Retinal pigment epithelial cell (primary cell): ENCODE data around the gene TDP2.
A peak's percentile ranks its signal among the peaks of the same experiment; 100 is the strongest.

Experiments
- DNase-seq: peaks from one replicate; pipeline ENCODE4 v3.0.0-alpha.2; 2010; ENCODE audit warnings: low read depth
- H3K4me3 ChIP-seq: 2 replicates; pipeline ENCODE4 v1.5.1; 2011; ENCODE audit warnings: mild to moderate bottlenecking, low read length, control low read depth, moderate library complexity
- CTCF ChIP-seq: conservative IDR thresholded peaks from 2 replicates; pipeline ENCODE4 v1.5.1; 2011; ENCODE audit warnings: low read depth, low read length, control low read depth, inconsistent platforms

TDP2 gene, protein sequence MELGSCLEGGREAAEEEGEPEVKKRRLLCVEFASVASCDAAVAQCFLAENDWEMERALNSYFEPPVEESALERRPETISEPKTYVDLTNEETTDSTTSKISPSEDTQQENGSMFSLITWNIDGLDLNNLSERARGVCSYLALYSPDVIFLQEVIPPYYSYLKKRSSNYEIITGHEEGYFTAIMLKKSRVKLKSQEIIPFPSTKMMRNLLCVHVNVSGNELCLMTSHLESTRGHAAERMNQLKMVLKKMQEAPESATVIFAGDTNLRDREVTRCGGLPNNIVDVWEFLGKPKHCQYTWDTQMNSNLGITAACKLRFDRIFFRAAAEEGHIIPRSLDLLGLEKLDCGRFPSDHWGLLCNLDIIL

DNA sequence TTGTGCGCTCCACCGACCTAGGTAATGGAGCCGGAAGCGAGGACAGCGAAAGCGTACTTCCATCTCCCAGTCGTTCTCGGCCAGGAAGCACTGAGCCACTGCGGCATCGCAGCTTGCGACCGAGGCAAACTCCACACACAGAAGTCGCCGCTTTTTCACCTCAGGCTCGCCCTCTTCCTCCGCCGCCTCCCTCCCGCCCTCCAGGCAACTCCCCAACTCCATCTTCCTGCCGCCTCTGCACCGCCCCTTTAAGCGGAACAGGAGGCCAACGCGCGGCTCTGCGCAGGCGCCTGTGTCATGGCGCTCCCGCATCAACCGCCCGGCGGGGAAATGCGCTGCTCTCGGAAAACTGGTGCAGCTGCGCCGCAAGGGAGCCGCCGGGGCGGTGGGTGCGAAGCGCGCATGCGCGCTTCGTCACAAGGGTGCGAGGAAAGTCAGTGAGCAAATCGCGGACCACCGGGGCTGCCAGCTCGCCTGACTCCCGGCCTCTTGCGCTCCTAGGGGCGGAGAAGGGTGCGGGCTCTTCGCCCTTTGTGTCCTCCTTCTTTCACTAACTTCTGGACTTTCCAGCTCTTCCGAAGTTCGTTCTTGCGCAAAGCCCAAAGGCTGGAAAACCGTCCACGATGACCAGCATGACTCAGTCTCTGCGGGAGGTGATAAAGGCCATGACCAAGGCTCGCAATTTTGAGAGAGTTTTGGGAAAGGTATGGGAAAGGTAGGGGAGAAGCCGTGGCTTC lies at the start of gene TDP2, which contains the start of gene ACOT13:
TDP2 (minus strand) TSS at position 259 of the 737 bp plus-strand sequence; CDS start at position 222, 37 bp downstream.
ACOT13 (plus strand) TSS at position 437 of the 737 bp plus-strand sequence; CDS start at position 624, 187 bp downstream.
- H3K4me3 ChIP-seq = peak within 1 kb of the TSS; percentile 99
- peak; percentile 58 for TF ChIP-seq CTCF
- peak; percentile 88 for DNase-seq

DNA sequence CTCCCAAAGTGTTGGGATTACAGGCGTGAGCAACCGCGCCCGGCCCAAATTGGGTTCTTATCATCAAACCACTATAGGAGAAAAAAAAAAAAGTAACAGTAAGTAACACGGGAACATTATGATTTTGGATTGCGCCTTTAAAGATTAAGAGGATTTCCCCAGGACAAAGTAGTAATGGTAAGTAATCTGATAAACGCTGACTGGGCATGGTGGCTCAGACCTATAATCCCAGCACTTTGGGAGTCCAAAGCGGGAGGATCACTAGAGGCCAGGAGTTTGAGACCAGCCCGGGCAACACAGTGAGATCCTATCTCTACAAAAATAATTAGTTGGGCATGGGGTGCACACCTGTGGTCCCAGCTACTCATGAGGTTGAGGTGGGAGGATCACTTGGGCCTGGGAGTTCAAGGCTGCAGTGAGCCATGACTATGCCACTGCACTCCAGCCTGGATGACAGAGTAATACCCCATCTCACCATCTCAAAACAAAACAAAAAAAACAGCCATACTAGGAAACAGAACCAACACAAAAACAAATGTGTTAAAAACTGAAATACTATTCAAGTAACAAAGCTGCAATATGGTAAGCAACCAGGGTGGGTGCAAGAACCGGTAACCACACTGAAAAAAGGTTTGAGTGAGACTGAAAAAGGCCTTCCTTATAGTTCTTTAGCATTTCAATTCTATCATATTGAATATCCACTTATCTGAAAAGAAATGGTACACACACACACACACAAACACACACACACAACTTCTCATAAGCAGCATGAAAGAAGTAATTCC lies 44.0 kb upstream of the TDP2 start:
- TF ChIP-seq CTCF = no peak
- no peak for DNase-seq
- H3K4me3 ChIP-seq = no peak overlapping the region

DNA sequence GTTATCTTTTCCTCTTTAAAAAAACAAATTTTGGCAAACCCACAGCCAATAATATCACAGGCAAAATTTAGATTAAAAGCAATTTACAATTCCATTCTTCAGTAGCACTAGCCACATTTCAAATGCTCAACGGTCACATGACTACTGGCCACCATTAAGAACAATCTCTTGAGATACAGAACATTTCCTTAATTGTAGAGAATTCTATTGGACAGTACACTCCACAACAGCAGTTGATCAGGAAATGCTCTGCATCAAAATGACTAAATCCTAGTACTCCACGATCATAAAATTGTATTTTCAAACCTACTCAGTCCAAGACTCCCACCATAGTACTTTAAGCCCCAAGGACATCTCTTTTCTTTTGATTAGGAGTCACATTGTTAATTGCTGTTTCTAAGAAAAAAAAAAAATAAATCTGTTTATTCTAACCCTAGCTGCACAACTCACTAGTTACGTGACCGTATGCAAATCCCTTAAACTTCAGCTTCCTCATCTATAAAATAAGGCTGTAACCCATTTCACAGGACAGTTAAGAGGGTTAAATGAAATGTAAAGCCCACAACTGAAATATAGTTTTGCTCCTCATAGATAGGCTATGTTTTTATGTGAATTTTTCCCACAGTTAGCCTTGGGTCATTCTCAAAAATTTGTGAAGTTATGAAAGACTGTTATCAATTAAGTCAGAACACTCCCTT lies 42.5 kb upstream of the TDP2 start:
- DNase-seq = no peak
- no peak for TF ChIP-seq CTCF
- no peak overlapping the region for H3K4me3 ChIP-seq

DNA sequence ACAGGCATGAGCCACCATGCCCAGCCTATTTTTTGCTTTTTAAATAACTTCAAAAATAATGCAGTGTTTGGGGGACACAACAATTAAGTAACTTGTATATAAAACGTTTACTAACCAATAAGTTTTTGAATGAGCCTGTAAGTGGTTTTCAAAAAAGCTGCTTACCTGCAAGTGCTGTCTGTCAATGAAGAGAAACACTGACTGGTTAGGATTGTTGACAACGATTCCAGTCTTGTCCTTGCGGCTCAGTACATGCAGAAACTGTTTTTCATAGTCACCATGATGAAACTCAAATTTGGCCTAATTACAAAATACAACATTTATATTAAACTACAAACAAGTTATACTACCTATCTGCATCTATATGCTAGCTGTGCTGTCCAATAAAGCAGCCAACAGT lies 41.9 kb upstream of the TDP2 start:
- TF ChIP-seq CTCF = no peak
- H3K4me3 ChIP-seq = no peak overlapping the region
- no peak for DNase-seq

- no peak for TF ChIP-seq CTCF
- H3K4me3 ChIP-seq = no peak overlapping the region
- no peak for DNase-seq
Observed at GRCh38 chr6:24704468-24704867, 37.8 kb upstream of the TDP2 start.

GRCh38 chr6:24702720-24703282 lies 36.1 kb upstream of the TDP2 start:
- TF ChIP-seq CTCF = no peak
- DNase-seq = no peak
- no peak overlapping the region for H3K4me3 ChIP-seq
